Measurements from ENCODE around the gene PADI1.

The PADI1 gene

DNA sequence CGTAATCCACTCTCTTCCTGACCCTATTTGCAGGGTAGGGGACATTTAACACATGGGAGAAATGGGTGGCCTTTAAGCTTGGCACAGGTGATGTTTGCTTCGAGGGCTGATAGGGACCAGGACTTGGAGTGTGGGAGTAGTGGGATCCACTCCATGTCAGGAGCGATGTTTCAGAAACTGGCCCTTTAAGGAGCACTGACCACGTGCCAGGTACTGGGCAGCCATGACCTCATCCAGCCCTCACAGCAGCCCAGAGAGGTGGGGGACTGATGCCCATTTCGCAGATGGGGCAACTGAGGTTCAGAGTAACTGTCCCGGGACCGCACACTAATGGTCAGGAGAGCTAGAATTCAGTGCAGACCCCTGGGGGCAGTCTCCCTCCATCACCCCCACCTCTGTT lies 55.3 kb downstream of the PADI1 start:
- DNase-seq (ENCODE audit: low spot score), result no peak
- TF ChIP-seq, protein P1, sequence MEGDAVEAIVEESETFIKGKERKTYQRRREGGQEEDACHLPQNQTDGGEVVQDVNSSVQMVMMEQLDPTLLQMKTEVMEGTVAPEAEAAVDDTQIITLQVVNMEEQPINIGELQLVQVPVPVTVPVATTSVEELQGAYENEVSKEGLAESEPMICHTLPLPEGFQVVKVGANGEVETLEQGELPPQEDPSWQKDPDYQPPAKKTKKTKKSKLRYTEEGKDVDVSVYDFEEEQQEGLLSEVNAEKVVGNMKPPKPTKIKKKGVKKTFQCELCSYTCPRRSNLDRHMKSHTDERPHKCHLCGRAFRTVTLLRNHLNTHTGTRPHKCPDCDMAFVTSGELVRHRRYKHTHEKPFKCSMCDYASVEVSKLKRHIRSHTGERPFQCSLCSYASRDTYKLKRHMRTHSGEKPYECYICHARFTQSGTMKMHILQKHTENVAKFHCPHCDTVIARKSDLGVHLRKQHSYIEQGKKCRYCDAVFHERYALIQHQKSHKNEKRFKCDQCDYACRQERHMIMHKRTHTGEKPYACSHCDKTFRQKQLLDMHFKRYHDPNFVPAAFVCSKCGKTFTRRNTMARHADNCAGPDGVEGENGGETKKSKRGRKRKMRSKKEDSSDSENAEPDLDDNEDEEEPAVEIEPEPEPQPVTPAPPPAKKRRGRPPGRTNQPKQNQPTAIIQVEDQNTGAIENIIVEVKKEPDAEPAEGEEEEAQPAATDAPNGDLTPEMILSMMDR (IDR thresholded peaks at IDR 0.05; ENCODE audit: borderline replicate concordance, control extremely low read depth, extremely low read depth, insufficient read depth, missing control alignments), result no peak
- in situ Hi-C loops (cut with MboI; ENCODE audit: low sequenced_read_pairs, unreplicated experiment), result no loop called here

DNA sequence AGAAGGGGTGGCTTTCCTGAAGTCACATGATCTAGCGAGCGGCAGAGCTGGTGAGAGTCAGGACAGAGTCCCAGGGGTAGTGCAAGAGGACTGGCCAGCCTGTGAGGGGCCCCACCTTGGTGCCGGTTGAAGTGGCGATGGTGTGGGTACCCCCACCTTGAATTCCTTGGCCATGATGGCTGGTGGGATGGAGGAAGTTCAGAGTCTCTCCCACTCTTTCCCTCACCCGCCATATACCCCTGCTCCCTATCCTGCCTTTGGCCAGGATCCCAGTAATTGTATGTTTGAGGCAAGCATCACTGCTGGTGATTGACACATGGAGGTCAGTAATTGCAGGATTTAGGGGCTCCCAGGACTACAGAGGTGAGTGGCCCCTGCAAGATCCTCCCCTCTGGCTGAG lies 55.8 kb downstream of the PADI1 start:
- in situ Hi-C loops (cut with MboI; ENCODE audit: low sequenced_read_pairs, unreplicated experiment), result no loop called here
- DNase-seq (ENCODE audit: low spot score), result no peak
- TF ChIP-seq, protein P1 (IDR thresholded peaks at IDR 0.05; ENCODE audit: borderline replicate concordance, control extremely low read depth, extremely low read depth, insufficient read depth, missing control alignments), result no peak

GRCh38 chr1:17263936-17264335 lies 59.0 kb downstream of the PADI1 start:
- DNase-seq (ENCODE audit: low spot score), result no peak
- in situ Hi-C loops (cut with MboI; ENCODE audit: low sequenced_read_pairs, unreplicated experiment), result no loop called here

GRCh38 chr1:17264470-17264869 lies 59.5 kb downstream of the PADI1 start:
- TF ChIP-seq, protein P1 (IDR thresholded peaks at IDR 0.05; ENCODE audit: borderline replicate concordance, control extremely low read depth, extremely low read depth, insufficient read depth, missing control alignments), result no peak
- DNase-seq (ENCODE audit: low spot score), result no peak
- in situ Hi-C loops (cut with MboI; ENCODE audit: low sequenced_read_pairs, unreplicated experiment), result no loop called here

More at GRCh38 chr1:17263936-17264335, 59.0 kb downstream of the PADI1 start:
- TF ChIP-seq, protein P1 (IDR thresholded peaks at IDR 0.05; ENCODE audit: borderline replicate concordance, control extremely low read depth, extremely low read depth, insufficient read depth, missing control alignments), result no peak

- DNase-seq (ENCODE audit: low spot score), result no peak
- in situ Hi-C loops (cut with MboI; ENCODE audit: low sequenced_read_pairs, unreplicated experiment), result no loop called here
- TF ChIP-seq, protein P1 (IDR thresholded peaks at IDR 0.05; ENCODE audit: borderline replicate concordance, control extremely low read depth, extremely low read depth, insufficient read depth, missing control alignments), result no peak
Measured at GRCh38 chr1:17265162-17265561, 60.2 kb downstream of the PADI1 start.

DNA sequence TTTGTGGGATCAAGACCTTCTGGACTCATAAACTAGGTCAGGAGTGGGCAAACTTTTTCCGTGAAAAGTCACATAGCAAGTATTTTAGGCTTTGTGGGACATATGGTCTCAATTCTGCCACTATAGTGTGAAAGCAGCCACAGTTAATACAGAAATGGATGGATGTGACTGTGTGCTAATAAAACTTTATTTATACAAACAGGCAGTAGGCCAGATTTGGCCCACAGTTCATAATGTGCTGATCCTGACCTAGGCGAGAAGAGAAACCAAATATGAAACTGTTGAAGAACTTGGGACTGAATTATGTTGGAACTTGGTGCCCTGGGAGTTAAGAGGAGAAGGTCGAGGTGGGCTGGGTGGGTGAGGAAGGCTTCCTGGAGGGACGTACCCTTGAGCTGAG lies 61.0 kb downstream of the PADI1 start:
- TF ChIP-seq, protein P1 (IDR thresholded peaks at IDR 0.05; ENCODE audit: borderline replicate concordance, control extremely low read depth, extremely low read depth, insufficient read depth, missing control alignments), result no peak
- DNase-seq (ENCODE audit: low spot score), result no peak
- in situ Hi-C loops (cut with MboI; ENCODE audit: low sequenced_read_pairs, unreplicated experiment), result no loop called here

All from GM13976 (cell line).